HG03097 (cell line): ENCODE measurements around the gene GPR135.
"Not testable (repeated sequence)": the region's sequence is repeated elsewhere in the genome, so short reads cannot be mapped to it uniquely, and the experiment has no call there.

Source experiments
- ATAC-seq: cut with Tn5 transposase; IDR thresholded peaks from one replicate; pipeline ENCODE4 v1.9.1; 2021; ENCODE audit not compliant: unreplicated experiment, low FRiP score

The GPR135 gene

DNA sequence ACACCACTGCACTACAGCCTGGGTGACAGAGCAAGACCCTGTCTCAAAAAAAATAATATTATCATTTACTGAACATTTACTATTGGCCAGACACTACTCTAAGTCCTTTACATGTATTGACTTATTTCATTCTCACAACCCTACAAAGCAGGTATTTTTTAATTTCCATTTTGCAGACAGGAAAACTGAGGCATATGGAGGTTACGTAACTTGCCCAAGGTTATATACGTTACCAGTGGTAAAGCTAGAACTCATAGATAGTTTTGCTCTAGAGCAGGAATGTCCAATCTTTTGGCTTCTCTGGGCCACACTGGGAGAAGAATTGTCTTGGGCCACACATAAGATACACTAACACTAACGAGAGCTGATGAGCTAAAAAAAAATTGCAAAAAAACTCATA lies 13.4 kb upstream of the GPR135 start:
- no peak for ATAC-seq

DNA sequence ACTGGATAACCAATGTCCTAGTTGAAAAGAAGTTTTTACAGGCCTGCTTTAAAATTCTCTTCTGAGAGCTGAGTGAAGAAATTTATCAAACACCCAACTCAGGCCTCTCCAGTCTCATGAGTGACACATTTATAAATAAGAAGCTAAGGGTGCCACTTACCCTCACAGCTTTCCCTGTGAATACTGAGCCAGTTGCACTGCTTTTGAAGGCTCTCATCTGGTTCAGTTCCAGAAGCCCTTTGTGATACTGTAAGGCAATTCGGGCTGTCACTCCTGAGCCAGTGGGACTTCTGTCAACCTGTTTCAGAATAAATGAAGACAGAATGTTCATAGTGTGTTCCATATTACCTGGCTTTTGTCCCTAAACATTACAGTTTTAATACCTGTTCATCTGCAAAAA lies 10.5 kb upstream of the GPR135 start:
- ATAC-seq, result no peak

DNA sequence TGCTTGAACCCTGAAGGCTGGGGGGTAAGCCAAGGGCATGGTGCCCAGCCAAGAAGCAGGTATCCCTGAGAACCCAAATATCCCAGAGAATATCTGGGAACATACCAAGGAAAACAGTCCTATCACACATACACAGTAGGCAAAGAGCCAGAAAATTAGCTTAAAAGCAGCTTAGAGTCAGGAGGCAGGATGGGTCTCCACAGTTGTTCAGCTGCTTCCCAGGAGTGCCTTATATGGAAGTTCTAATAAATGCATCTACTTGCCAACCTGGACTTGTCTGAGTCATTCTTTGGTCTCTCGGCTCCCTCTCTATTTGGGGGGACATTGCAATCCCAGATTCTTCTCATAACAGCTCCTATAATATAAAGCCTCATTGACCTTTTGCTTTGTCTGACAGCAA lies 9.0 kb upstream of the GPR135 start:
- no peak for ATAC-seq

DNA sequence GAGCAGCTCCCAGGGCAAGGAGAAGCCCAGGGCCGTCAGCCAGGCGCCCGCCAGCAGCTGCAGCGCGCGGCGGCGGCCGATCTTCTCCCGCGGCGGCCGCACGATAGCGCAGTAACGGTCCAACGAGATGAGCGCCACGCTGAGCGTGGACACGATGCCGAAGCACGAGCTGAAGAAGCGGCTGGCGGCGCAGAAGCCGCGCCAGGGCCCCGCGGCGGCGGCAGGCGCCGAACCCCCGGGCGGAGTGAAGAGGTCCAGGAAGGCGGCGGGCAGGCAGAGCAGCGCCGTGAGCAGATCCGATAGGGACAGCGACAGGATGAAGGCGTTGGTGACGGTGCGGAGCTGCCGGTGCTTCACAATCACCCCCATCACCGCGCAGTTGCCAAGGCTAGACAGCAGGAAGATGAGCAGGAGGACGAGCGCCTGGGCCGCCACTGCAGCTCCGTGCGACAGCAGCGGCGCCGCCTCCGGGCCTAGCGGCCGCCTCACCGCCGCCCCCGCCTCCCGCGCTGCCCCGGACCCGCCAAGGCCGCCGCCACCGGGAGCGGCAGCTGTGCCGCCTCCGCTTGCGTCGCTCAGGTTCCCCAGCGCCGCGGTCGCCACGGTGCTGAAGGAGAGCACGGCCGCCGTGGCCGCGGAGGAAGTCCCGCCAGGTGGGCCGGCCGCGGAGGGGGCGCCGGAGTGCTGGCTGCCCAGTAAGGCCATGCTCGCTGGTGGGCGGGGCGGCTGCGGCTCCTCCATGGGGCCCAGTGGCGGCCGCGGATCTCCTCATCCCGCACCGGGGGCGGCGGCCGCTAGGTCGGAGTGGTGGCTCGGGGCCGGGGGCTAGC lies 479 bp downstream of the GPR135 start:
- ATAC-seq, result peak; percentile 50

DNA sequence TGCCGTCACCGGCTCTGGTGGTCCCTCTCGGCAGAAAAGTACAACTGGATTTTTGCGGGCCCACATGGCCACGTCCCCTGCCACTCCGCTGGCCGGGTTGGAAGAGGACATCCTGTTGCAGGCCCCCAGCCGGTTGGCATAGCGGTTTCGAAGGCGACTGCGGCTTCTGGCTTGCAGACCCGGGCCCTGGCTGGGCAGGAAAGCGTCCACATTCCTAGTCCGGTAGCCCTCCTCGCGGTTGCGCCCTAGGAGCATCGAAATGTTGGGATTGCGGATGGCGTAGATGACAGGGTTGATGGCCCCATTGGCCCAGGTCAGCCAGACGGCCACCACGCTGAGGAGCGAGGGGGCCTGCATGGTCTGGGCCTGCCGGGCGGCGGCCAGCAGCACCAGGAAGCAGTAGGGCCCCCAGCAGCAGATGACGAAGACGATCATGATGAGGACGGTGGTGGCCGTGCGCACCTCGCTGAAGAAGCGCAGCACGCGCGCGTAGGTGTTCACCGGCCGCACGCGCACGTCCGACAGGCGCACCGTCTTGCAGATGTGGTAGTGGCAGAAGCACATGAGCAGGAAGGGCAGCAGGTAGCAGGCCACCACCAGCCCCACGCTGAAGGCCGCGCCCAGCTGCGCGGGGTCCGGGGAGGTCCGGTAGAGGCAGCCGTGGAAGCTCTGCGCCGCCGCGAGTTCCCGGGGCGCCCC lies 1.2 kb downstream of the GPR135 start:
- peak; percentile 8 for ATAC-seq

DNA sequence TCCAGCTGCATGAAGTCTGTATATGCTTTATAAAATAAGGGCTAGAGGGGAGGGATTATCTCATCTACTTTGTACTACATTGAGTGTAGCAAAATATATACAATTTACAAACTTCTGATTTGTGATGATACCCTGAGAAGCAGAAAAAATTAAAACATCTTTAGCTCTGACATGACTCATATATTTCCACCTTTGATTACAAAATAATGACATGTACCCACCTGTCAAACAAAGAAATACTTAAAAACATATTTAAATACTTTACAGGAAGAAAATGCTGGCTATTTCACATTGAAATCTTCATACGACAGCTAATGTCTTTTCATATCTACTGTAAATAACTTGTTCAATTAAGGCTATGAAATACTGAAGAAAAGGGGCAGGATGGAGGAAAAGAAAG lies 3.3 kb downstream of the GPR135 start:
- ATAC-seq, result no peak

DNA sequence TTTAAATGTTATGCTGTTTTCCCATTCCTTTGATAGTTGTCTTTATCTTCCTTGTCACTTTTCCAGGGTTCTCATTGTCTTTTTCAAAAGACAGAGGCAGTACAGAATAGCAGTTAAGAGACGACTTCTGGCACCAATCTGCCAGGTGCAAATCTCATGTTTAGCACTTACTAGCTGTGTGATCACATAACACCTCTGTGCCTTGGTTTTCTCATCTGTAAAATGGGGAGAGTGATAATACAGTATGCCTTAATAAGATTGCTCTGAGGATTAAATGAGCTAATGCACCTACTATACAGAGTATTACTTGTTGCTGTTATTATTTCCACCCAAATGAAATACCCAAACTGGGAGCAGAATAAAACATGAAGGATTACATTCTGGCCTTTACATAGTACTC lies 4.8 kb downstream of the GPR135 start:
- ATAC-seq, result no peak

DNA sequence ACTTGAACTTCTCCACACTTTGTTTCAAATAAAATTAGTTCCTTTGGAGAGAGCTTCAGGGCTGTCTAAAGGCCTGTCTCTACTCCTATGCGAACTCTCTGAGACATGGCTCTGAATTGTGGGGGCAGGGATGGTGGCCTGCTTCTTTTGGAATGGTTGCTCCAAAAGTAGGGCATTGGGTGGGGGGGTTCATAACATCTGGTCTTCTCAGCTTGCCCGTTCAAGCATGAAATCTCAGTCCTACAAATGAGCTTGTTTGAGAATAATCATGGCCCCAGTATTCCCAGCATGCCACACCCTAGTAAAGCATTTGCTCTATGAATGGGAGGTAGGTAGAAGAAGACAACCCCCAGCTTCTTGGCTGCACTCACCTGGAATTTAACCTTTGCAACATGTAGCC lies 6.7 kb downstream of the GPR135 start:
- no peak for ATAC-seq

DNA sequence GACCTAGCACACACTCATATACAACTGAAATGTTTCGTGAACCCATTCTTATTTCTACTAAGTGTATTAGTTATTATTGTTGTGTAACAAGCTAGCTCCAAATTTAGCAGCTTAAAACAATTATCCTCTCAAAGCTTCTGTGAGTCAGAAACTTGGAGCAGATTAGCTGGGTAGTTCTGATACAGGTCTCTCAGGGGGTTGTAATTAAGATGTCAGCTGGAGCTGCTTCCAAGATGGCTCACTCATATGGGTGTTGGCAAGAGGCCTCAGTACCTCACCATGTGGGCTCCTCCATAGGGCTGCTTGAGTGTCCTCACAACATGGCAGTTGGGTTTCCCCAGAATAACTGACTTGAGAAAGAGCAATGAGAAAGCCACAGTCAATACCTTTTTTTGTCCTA lies 9.8 kb downstream of the GPR135 start:
- ATAC-seq, result no peak

DNA sequence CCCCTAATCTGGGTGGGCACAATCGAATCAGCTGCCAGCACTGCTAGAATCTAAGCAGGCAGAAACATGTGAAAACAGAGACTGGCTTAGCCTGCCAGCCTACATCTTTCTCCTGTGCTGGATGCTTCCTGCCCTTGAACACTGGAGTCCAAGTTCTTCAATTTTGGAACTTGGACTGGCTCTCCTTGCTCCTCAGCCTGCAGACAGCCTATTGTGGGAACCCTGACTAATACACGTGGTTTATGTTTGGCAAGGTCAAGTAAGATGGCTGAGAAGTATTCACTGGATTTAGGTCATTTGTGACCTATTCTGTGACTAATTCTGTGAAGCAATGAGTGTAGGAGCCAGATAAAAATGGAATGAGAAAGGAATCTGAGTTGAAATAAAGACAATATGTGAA lies 11.0 kb downstream of the GPR135 start:
- ATAC-seq, result no peak

DNA sequence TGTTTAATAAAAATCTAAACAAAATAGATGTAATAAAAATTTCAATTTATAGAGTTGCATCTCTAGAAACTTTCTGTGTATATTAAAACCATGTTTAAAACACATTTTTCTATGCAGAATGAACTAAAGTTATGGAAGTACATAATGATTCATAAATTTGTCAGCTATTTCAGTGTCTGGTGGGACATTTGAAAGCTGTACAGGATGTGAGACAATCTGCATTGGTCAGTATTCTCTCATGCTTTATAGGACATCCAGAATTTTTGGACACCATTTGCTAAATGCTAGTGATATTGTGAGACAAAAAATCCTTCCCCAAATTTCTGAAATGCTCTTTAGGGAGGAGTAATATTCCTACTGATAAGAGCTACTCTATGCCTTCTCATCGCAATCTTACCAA lies 13.3 kb downstream of the GPR135 start:
- ATAC-seq, result no peak

DNA sequence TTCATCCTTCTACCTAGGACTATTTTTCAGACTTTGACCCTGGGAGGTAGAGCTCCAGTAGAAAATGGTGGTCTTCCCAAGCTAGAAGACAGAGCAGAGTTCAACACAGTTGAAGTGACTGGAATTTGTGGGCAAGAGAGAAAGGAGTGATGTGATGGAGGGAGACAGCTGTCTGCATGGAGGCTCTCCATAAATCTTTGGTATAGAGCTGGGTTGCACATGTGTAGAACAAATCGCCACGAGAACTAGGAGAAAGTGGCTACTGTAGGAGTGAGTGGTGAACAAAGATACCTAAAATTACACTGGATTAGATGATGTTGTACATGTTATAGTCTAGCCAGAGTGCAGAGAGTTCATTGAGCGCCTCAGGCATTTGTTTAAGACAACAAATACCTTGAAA lies 14.5 kb downstream of the GPR135 start:
- ATAC-seq, result no peak

DNA sequence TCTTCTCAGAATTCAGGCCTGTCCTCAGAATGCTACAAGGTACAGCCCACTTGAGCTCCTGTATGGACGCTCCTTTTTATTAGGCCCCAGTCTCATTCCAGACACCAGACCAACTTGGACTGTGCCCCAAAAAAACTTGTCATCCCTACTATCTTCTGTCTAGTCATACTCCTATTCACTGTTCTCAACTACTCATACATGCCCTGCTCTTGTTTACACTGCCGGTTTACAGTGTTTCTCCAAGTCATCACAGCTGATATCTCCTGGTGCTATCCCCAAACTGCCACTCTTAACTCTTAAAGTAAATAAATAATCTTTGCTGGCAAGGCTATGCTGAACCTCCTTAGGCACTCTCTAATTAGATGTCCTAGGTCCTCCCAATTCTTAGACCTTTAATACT lies 16.5 kb downstream of the GPR135 start:
- ATAC-seq, result not testable (repeated sequence)

DNA sequence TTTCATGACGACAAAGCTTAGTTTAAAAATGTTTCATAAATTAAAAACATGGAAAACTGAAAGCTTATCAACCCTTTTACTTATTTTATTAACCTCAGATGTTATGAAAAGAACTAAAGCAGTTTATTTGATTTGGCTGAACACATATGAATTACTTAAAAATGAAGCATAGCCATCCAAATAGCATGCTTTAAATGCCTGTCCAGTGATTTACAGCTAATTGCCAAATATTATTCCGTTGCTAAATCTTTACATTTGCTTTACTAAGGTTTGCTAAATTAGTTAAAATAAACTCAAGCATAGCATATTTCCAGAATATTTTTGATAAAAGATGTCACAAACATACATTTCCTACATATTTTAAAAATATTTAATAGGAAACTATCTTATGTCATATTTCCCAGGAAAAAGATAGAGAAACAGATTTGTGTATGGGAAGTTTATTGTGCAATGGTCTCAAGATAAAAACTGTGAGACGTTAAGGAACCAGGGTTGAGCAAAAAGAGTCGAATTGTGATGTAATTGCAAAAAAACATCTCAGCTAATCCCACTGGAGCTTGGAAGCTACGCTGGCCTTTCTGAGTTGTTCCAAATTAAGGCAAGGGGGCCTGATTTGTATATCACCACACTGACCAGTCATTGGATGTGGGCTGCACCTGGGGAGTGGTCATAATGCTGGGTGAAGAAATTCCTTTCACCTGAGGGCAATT lies 25.8 kb downstream of the GPR135 start:
- no peak for ATAC-seq

DNA sequence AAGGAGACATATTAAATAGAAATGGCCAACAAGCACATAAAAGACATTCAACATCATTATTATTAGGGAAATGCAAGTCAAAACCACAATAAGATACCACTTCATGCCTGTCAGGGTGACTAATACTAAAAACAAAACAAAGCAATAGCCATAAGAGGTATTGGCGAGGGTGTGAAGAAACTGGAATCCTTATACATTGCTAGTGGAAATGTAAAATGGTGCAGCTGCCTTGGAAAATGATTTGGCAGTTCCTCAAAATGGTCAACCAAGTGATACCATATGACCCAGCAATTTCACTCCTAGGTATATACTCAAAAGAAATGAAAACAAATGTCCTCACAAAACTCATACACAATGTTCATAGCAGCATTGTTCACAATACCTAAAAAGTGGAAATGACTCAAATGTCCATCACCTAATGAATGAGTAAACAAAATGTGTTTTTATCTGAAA lies 27.0 kb downstream of the GPR135 start:
- ATAC-seq, result no peak

DNA sequence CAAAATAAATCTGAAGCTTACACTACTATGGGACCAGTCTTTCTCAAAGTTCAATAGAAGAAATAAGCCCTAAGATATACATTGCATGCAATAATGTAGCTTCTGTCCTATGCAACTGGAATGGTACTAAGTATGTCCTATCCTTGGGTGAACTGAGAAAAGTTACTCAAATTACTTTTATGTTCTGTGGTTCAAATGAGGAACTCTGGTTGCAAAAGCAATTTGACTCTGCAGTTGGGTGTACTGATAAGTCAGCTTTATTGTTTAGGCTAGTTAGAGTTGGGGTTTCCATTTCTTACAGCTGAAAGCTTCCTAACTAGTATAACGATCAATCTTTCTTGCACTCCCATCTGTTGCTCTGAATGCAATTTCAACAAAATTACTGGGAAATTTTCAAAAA lies 29.2 kb downstream of the GPR135 start:
- no peak for ATAC-seq

DNA sequence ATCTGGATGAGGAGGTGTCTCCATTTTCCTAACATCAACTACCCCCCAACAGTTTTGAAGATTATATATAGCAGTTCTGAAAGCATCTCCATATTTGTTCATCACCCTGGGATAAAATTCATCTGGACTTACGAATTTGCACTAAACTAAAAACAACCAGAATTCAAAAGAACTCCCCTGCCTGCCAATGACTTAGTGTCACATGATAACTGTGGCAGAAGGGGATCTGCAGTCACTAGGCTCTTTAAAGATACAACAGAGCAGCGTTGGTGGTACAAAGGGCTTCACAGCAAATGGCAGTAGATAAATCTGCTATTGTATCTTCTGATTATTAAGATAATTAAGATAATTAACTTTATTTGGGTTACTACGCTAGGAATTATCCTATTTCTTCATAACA lies 30.1 kb downstream of the GPR135 start:
- ATAC-seq, result no peak

DNA sequence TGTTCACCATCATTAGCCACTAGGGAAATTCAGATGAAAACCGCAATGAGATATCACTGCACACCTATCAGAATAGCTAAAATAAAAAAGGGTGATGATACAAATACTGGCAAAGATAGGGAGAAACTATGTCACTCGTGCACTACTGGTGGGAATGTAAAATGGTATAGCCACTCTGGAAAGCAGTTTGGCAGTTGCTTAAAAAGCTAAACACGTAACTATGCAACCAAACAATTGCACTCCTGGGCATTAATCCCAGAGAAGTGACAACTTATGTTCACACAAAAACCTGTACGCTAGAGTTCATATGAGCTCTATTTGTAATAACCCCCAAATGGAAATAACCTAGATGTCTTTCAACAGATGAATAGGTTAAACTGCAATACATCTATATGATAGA lies 35.4 kb downstream of the GPR135 start:
- ATAC-seq, result no peak

DNA sequence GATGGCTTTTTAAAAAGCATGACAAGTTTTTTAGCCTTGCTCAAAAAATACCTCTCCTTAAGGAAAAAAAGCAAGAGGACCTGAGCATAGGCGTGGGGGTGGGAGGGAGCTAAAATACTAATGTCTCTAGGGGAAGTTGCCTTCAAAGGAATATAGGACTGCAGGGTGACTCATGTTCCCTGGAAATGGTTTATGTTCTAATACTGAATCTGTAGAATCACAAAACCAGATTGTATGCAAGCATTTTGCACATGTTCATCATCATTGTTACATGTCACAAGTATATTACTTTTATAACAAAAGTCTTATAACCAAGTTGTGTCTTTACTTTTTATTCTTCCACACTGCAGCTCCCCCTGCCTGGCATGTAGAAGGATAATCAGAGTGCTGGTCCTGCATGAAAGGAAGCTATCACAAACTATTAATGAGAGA lies 36.6 kb downstream of the GPR135 start:
- no peak for ATAC-seq

DNA sequence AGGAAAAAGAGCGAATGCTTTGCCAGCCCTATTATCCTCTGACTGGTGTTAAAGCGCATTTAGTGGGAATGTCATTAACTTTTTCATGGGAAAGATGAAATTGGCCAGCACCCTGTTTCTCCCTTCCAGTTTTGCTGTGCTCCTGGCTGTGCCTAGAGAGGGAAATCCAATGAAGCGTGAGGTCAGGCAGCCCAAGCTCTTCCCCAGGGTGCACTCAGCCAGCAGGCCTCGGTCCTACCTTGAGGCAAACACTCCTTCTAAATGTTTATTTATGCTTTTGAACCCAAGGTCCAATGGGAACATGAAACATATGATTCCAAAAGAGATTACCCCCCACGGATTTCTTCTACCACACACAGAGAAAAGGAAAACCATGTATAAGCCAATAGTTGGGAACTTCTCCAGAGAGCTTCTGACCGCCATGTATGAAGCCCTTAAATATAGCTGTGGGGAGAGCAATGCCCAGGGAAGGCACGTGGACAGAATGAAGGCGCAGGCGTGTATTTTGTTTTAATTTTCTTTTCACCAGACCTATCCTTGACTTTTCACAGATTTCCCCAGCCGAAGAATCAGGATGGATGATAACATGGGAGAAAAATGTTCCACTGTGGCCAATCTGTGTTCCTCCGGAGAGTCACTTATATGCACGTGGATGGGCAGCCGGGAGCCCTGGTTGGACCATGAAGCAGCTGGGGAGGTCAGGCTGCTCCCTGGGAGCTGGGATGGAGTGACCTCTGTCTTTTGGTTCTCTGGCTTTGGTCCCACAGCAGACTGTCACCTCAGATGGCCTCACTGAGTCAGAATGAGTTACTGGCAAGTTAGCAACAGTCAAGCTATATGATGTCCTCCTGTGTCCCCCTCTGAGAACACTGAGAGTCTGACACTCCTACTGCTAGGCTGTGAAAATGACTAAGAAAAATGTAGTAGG lies 37.3 kb downstream of the GPR135 start:
- no peak for ATAC-seq
